CD4-positive, alpha-beta T cell treated with Interleukin-12 subunit alpha and Interleukin-12 subunit beta, for 1 hour (primary cell): Measurements from ENCODE around the gene ARAP1.

Experiments used
- DNase-seq: peaks from one replicate; pipeline ENCODE4 v3.0.0-alpha.2; 2020

ARAP1 gene

GRCh38 chr11:72760539-72761405, 8.6 kb upstream of the ARAP1 start:
- DNase-seq: no peak

GRCh38 chr11:72759468-72759985, 7.3 kb upstream of the ARAP1 start:
- DNase-seq: no peak

- no peak for DNase-seq
Measured at GRCh38 chr11:72758690-72759389, 6.6 kb upstream of the ARAP1 start.

GRCh38 chr11:72758304-72758689, 6.1 kb upstream of the ARAP1 start:
- DNase-seq: no peak

GRCh38 chr11:72755713-72756285, 3.6 kb upstream of the ARAP1 start:
- no peak for DNase-seq

- no peak for DNase-seq
Measured at GRCh38 chr11:72754544-72755155, 2.4 kb upstream of the ARAP1 start.

GRCh38 chr11:72754149-72754543, 1.9 kb upstream of the ARAP1 start:
- no peak for DNase-seq

GRCh38 chr11:72753341-72754148, 1.3 kb upstream of the ARAP1 start:
- no peak for DNase-seq

GRCh38 chr11:72751116-72752087, 806 bp downstream of the ARAP1 start:
- no peak for DNase-seq

- DNase-seq: no peak
Measured at GRCh38 chr11:72750556-72751115, 1.6 kb downstream of the ARAP1 start.

GRCh38 chr11:72750086-72750485, 2.1 kb downstream of the ARAP1 start:
- DNase-seq: no peak

GRCh38 chr11:72747289-72747855, 4.8 kb downstream of the ARAP1 start:
- no peak for DNase-seq

GRCh38 chr11:72746821-72747220, 5.4 kb downstream of the ARAP1 start:
- DNase-seq: no peak

- no peak for DNase-seq
Measured at GRCh38 chr11:72745925-72746550, 6.2 kb downstream of the ARAP1 start.

- DNase-seq: no peak
Measured at GRCh38 chr11:72745511-72745910, 6.7 kb downstream of the ARAP1 start.

- no peak for DNase-seq
Measured at GRCh38 chr11:72744474-72744873, 7.7 kb downstream of the ARAP1 start.

- peak; percentile 33 for DNase-seq
Measured at GRCh38 chr11:72743321-72744221, 8.6 kb downstream of the ARAP1 start.

GRCh38 chr11:72742513-72743320, 9.5 kb downstream of the ARAP1 start:
- no peak for DNase-seq
